ENCODE measurements around the gene SMYD3. TPM values are rescaled to one million over a fixed set of nuclear protein-coding genes. Genes with fewer than 3 reads are reported as not detected.

Gene SMYD3
- total RNA-seq, 1 experiment from 2014 or later = 25.5 TPM

DNA sequence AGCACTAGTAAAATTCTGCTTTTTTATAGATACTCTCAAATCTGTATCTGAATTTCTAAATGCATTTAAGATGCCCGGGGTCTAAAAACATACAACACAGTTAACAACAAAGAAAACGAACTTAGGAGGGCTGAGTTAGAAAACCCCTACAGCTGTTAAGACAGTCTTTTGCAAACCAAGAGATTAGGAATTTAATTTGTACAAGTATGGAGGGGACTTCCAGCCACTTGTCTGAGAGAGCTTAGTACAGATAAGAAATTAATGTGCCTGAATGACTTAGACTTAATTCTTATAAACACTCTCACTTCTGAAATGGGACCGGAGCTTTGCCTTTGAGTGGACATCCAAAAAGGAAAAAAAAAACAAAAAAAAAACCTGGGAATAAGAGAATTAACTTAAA is 61.6 kb downstream of the SMYD3 start:
- no peak overlapping the region for H2BK5ac ChIP-seq (ENCODE audit: insufficient read length, low read length)
- H3K79me2 ChIP-seq (ENCODE audit: insufficient read depth, low read length) = 0 out of 2 replicates have a peak, but pooled peaks cover 2% of the 10 kb centered on the region
- H2AFZ ChIP-seq (ENCODE audit: low read length) = no peak overlapping the region
- no peaks in the 10 kb centered on the region for H3K9me3 Mint-ChIP-seq
- H3K27me3 Mint-ChIP-seq (ENCODE audit: low read depth) = no peaks in the 10 kb centered on the region
- no peaks in the 10 kb centered on the region for H3K23me2 ChIP-seq (ENCODE audit: insufficient read length, low read depth, low read length, poor library complexity, severe bottlenecking)
- no peak overlapping the region for H4K91ac ChIP-seq (ENCODE audit: insufficient read length, low read depth, low read length)
- H3T11ph ChIP-seq (ENCODE audit: low read length) = no peak overlapping the region
- peaks cover 4 to 7% of the 10 kb centered on the region in 2 experiments; a peak in 1 of 4 replicates for H3K4me1 Mint-ChIP-seq
- H3K36me3 Mint-ChIP-seq (ENCODE audit: insufficient read depth in 1 of 3, low read depth in 3 of 3) = peaks cover 0 to 3% (median 0%) of the 10 kb centered on the region in 3 experiments; a peak in 1 of 7 replicates
- no peaks in the 10 kb centered on the region for H4K20me1 ChIP-seq (ENCODE audit: control insufficient read depth, insufficient read depth, insufficient read length)
- no peak overlapping the region for H3K14ac ChIP-seq (ENCODE audit: insufficient read depth, low read length)
- H2BK12ac ChIP-seq (ENCODE audit: insufficient read length, low read depth, low read length) = no peak overlapping the region
- no peak overlapping the region for H2BK15ac ChIP-seq (ENCODE audit: low read depth, low read length)
- no peak overlapping the region for H3K18ac ChIP-seq (ENCODE audit: insufficient read length, low read depth, low read length)
- DNase-seq = no peak
- no peak overlapping the region for H3K27ac Mint-ChIP-seq
- no peak overlapping the region for H3K4ac ChIP-seq (ENCODE audit: low read depth, low read length)
- no peaks in the 10 kb centered on the region for H3K79me1 ChIP-seq (ENCODE audit: insufficient read depth, low read depth, low read length, poor library complexity, severe bottlenecking)
- H3K23ac ChIP-seq (ENCODE audit: insufficient read length, low read depth, low read length) = no peak overlapping the region
- no peak overlapping the region for H3K56ac ChIP-seq (ENCODE audit: insufficient read length, low read depth, low read length)
- no peak overlapping the region for H3K9ac ChIP-seq (ENCODE audit: extremely low read depth, insufficient read length, low read length)
- no peak overlapping the region for H2BK20ac ChIP-seq (ENCODE audit: low read depth, low read length, poor library complexity, severe bottlenecking)
- WGBS (ENCODE audit: extremely low coverage, insufficient read length, low lambda C conversion rate) = no CpG with 5 or more reads among the region's 3 CpGs
- H3K9me3 ChIP-seq (ENCODE audit: control insufficient read depth, low read depth, low read length) = no peaks in the 10 kb centered on the region
- H4K8ac ChIP-seq (replicated peaks; ENCODE audit: insufficient read length, low read depth, low read length) = no peak overlapping the region
- H3K27ac ChIP-seq (ENCODE audit: insufficient read length, low read depth, low read length) = no peak overlapping the region
- H2AK5ac ChIP-seq (ENCODE audit: insufficient read length, low read length) = no peak overlapping the region
- no peaks in the 10 kb centered on the region for H3K27me3 ChIP-seq (ENCODE audit: insufficient read depth, low read length)
- H4K5ac ChIP-seq (ENCODE audit: insufficient read length, low read depth, low read length) = no peak overlapping the region
- no peaks in the 10 kb centered on the region for H3K4me1 ChIP-seq (ENCODE audit: insufficient read depth, low read length)
- H3K4me3 Mint-ChIP-seq = no peak overlapping the region
- H3K4me2 ChIP-seq (ENCODE audit: insufficient read depth, insufficient read length, low read length) = no peak overlapping the region
- TF ChIP-seq, protein P1, sequence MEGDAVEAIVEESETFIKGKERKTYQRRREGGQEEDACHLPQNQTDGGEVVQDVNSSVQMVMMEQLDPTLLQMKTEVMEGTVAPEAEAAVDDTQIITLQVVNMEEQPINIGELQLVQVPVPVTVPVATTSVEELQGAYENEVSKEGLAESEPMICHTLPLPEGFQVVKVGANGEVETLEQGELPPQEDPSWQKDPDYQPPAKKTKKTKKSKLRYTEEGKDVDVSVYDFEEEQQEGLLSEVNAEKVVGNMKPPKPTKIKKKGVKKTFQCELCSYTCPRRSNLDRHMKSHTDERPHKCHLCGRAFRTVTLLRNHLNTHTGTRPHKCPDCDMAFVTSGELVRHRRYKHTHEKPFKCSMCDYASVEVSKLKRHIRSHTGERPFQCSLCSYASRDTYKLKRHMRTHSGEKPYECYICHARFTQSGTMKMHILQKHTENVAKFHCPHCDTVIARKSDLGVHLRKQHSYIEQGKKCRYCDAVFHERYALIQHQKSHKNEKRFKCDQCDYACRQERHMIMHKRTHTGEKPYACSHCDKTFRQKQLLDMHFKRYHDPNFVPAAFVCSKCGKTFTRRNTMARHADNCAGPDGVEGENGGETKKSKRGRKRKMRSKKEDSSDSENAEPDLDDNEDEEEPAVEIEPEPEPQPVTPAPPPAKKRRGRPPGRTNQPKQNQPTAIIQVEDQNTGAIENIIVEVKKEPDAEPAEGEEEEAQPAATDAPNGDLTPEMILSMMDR (conservative IDR thresholded peaks at IDR 0.05) = no peak
- H2BK120ac ChIP-seq (ENCODE audit: low read depth, low read length, poor library complexity, severe bottlenecking) = no peak overlapping the region

All from H9 (cell line).